Activated B cell treated with CpG ODN at 0.5 μM for 24 hours (primary cell): ENCODE data around the gene IKZF2. TPM values are rescaled to one million over a fixed set of nuclear protein-coding genes. Genes with fewer than 3 reads are reported as not detected.

Experiments used
- ATAC-seq: fragments of 200-7000 bp; cut with Tn5 transposase; one replicate; pipeline ENCODE4 v1.10.0; 2021; ENCODE audit warnings: low read depth, mild to moderate bottlenecking, moderate library complexity
- CTCF ChIA-PET: fragments of 350-600 bp; sonication (Branson Sonifier 250); formaldehyde crosslinking; loops from one replicate; lab custom pipeline; 2021; ENCODE audit warnings: antibody characterized with exemption; lab: Charles Lee
- POLR2A ChIA-PET: fragments of 350-600 bp; sonication (Branson Sonifier 250); formaldehyde crosslinking; loops from one replicate; lab custom pipeline; 2021; ENCODE audit warnings: antibody characterized with exemption; lab: Charles Lee
- DNase-seq: peaks from one replicate; pipeline ENCODE4 v3.0.0; 2022
- H3K27ac Mint-ChIP-seq: one replicate; pipeline ENCODE4 v1.8.0; 2020; ENCODE audit warnings: mixed read lengths
- H3K27me3 Mint-ChIP-seq: one replicate; pipeline ENCODE4 v1.8.0; 2021; ENCODE audit warnings: mixed read lengths
- H3K36me3 Mint-ChIP-seq: one replicate; pipeline ENCODE4 v1.8.0; 2021; ENCODE audit warnings: low read depth, mixed read lengths
- H3K4me1 Mint-ChIP-seq: one replicate; pipeline ENCODE4 v1.8.0; 2021; ENCODE audit warnings: mixed read lengths
- H3K4me3 Mint-ChIP-seq: one replicate; pipeline ENCODE4 v1.8.0; 2020; ENCODE audit warnings: mild to moderate bottlenecking, mixed read lengths
- H3K9me3 Mint-ChIP-seq: one replicate; pipeline ENCODE4 v1.8.0; 2020; ENCODE audit warnings: mixed read lengths
- CTCF ChIP-seq: fragments of 200-600 bp; IDR thresholded peaks from one replicate; pipeline ENCODE4 v1.8.0; 2022; ENCODE audit warnings: antibody characterized with exemption, mild to moderate bottlenecking
- intact Hi-C: fragments of 100-400 bp; cut with micrococcal nuclease; formaldehyde crosslinking; loops from one replicate; pipeline ENCODE4 v1.15.1; 2024
- total RNA-seq: library from RNA; stranded (reverse); gene quantifications from 2 replicates; pipeline ENCODE4 v1.2.3, GENCODE V29; 2022

The IKZF2 gene
- total RNA-seq, 1 donor from 2014 or later, result 60.2 TPM

GRCh38 chr2:213149949-213150314 lies 1.5 kb downstream of the IKZF2 start:
- Mint-ChIP-seq H3K9me3 (no peaks in the 10 kb centered on the region), H3K27me3 (no peaks in the 10 kb centered on the region), H3K27ac (peak overlapping the region; percentile 76), H3K4me1 (peaks cover 54% of the 10 kb centered on the region), H3K36me3 (peaks cover 12% of the 10 kb centered on the region), H3K4me3 (peak overlapping the region; percentile 92)
- no peak for TF ChIP-seq CTCF
- POLR2A ChIA-PET, result interaction anchor here (0.7 to 3.2 kb wide), 8 partner anchors 11 to 134 kb away, joined by 3 to 52 read pairs (median 4); partner anchors contain the start of gene SPAG16
- intact Hi-C loops, result no loop called here
- DNase-seq (no peak), ATAC-seq (no peak)
- CTCF ChIA-PET, result interaction anchor here (1.1 to 6.3 kb wide), 5 partner anchors 9 to 372 kb away, joined by 3 to 86 read pairs (median 4); no protein-coding TSS in a partner anchor

- Mint-ChIP-seq H3K27me3 (no peaks in the 10 kb centered on the region), H3K4me1 (peaks cover 54% of the 10 kb centered on the region), H3K27ac (peak overlapping the region; percentile 76), H3K4me3 (peak overlapping the region; percentile 92), H3K36me3 (peaks cover 16% of the 10 kb centered on the region), H3K9me3 (no peaks in the 10 kb centered on the region)
- ChIA-PET POLR2A (interaction anchor here (0.7 to 1.6 kb wide), 6 partner anchors 8 to 120 kb away, joined by 3 to 8 read pairs (median 4); no protein-coding TSS in a partner anchor), CTCF (interaction anchor here (0.6 to 6.3 kb wide), 7 partner anchors 8 to 372 kb away, joined by 3 to 86 read pairs (median 4); no protein-coding TSS in a partner anchor)
- DNase-seq (no peak), ATAC-seq (no peak)
- TF ChIP-seq CTCF, result no peak
- intact Hi-C loops, result no loop called here
Observed at GRCh38 chr2:213149294-213149875, 2.0 kb downstream of the IKZF2 start.

- intact Hi-C loops, result no loop called here
- H3K9me3 Mint-ChIP-seq, result no peaks in the 10 kb centered on the region
- peaks cover 17% of the 10 kb centered on the region for H3K36me3 Mint-ChIP-seq
- DNase-seq (no peak), ATAC-seq (no peak)
- ChIA-PET CTCF (interaction anchor here (1.1 to 6.3 kb wide), 5 partner anchors 11 to 371 kb away, joined by 3 to 86 read pairs (median 5); no protein-coding TSS in a partner anchor), POLR2A (interaction anchor here (0.6 to 1.6 kb wide), 5 partner anchors 8 to 460 kb away, joined by 3 to 8 read pairs (median 4); no protein-coding TSS in a partner anchor)
- TF ChIP-seq CTCF, result no peak
- no peaks in the 10 kb centered on the region for H3K27me3 Mint-ChIP-seq
- H3K4me3 Mint-ChIP-seq, result peak overlapping the region; percentile 92
- peak overlapping the region; percentile 16 for H3K27ac Mint-ChIP-seq
- peaks cover 47% of the 10 kb centered on the region for H3K4me1 Mint-ChIP-seq
Observed at GRCh38 chr2:213148572-213149261, 2.7 kb downstream of the IKZF2 start.

- CTCF ChIA-PET, result interaction anchor here (0.8 to 2.4 kb wide), 3 partner anchors 10 to 370 kb away, joined by 3 to 7 read pairs (median 5); no protein-coding TSS in a partner anchor
- DNase-seq (no peak), ATAC-seq (no peak)
- peaks cover 36% of the 10 kb centered on the region for H3K4me1 Mint-ChIP-seq
- TF ChIP-seq CTCF, result no peak
- H3K27ac Mint-ChIP-seq, result no peak overlapping the region
- intact Hi-C loops, result no loop called here
- no peaks in the 10 kb centered on the region for H3K27me3 Mint-ChIP-seq
- H3K4me3 Mint-ChIP-seq, result peak overlapping the region; percentile 28
- POLR2A ChIA-PET, result no interaction called here
- no peaks in the 10 kb centered on the region for H3K9me3 Mint-ChIP-seq
- peaks cover 16% of the 10 kb centered on the region for H3K36me3 Mint-ChIP-seq
Observed at GRCh38 chr2:213147538-213147937, 3.9 kb downstream of the IKZF2 start.
